SK-N-DZ (cell line): ENCODE results near the gene RESF1.
A peak's percentile ranks its signal among the peaks of the same experiment; 100 is the strongest.

ENCODE experiments used
- DNase-seq: peaks from one replicate; pipeline ENCODE4 v3.0.0-alpha.2; 2015; ENCODE audit warnings: low spot score

Gene RESF1

DNA sequence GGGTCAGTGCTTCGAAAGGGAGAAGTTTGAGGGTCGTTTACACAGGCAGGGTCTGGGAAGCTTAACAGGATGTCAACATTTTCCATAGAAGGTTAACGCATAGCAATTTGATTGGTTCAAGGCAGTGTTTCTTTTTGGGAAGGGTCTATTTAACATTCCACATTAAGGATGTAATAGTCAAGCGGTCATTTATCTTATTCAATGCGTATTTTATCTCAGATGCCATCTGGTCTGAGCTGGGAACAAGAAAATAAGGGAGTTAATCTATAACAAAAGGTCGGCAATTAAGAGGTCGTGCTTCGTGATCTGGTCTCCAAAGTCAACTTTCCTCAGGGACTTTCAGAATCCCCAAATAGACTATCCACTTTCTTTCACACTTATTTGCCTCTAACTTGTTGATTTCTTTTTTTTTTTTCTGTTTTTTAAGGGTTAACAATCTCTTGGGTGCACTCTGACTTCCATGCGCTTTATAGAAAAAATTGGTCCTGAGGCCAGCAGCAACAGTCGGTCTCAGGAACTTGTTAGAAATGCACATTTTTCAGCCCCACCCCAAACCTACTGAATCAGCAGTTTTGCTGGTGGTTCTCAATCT is 550 bp upstream of the RESF1 start:
- DNase-seq: no peak

DNA sequence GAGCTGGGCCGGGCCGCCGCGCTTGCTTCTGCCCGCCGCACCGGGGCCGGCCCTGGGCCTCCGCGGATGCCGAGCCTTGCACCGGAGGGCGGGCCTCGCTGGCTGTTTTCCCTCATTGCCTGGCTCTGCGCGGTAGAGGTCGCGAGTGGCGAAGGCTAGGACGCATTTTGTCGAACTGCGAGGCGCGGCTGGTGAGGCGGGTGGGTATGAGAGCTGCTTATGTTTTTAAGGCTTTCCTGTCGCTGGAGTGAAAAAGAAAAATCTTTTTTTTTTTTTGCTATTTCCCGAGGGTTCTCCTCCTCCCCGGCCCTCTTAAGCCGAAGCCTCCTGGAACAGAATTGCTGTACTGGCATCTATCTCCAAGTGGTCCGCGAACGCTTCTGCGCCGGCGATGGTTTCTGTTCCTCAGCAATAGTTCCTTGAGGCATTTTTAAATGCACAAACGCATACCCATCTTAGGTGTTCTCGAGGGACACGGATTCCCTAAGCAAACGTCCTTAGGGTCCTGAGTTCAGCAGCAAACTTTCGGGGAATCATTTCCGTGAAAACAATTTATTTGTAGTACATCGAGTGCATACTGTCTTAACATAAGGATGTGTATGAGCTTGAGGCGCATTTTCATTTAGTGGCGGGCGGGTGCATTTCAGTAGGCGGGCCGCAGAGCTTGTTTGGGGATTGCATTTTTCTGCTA is 631 bp downstream of the RESF1 start:
- DNase-seq: peak; percentile 67

DNA sequence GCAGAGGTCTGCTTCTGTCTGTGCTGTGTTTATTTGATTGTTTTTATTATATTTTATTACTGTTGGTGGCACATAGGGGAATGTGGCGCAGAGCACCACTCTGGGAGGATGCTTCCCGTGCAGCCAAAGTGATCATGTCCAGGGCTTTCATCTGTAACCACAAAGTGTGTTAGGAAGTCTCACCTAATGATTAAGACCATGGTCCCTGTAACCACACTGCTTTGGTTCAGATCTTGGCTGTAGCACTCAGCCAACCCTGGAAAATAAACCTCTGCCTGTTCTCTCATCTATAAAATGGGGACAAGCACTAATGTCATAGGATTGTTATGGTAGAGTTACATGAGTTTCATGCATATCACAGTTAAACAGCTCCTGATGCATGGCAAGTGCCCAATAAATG is 1.9 kb downstream of the RESF1 start:
- DNase-seq: no peak

DNA sequence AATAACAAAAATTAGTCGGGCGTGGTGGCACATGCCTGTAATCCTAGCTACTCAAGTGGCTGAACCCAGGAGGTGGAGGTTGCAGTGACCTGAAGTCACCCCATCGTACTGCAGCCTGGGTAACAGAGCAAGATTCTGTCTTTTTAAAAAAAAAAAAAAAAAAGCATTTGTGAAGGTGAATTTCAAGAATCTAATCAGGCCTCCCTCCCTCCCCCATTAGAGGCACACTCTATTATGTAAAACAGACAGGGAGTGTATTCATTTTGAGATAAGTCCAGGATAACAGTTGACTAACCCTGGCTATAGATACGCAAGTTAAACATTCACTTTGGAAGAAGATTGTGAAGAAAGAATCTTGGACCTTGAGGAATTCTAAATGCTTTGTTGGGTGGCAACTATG is 2.9 kb downstream of the RESF1 start:
- DNase-seq: no peak

DNA sequence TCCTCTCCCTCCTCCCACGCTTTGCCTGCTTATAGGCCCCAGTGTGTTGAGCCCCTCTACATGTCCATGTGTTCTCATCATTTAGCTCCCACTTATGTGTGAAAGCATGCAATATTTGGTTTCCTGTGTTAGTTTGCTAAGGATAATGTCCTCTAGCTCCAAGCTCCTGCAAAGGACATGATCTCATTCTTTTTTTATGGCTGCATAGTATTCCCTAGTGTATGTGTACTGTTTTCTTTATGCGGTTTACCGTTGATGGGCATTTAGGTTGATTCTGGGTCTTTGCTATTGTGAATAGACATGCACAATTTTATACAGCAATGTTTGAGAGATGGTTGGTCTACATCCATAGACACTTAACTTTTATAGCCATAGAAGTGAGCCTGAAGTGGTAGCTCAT is 5.1 kb downstream of the RESF1 start:
- no peak for DNase-seq

DNA sequence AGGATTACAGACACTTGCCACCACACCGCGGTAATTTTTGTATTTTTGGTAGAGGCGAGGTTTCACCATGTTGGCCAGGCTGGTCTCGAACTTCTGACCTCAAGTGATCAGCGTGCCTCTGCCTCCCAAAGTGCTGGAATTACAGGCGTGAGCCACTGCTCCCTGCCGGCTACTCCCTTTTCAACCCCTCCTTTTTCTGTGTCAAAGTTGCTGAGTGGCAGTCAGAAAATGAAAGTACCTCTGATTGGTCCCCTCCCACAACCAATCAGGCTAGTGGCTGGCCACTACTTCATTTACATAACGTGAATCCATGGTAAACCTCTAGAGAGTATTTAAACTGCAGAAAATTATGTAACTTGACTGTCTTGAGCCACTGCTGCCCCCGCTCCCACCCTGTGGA is 5.9 kb downstream of the RESF1 start:
- DNase-seq: no peak

DNA sequence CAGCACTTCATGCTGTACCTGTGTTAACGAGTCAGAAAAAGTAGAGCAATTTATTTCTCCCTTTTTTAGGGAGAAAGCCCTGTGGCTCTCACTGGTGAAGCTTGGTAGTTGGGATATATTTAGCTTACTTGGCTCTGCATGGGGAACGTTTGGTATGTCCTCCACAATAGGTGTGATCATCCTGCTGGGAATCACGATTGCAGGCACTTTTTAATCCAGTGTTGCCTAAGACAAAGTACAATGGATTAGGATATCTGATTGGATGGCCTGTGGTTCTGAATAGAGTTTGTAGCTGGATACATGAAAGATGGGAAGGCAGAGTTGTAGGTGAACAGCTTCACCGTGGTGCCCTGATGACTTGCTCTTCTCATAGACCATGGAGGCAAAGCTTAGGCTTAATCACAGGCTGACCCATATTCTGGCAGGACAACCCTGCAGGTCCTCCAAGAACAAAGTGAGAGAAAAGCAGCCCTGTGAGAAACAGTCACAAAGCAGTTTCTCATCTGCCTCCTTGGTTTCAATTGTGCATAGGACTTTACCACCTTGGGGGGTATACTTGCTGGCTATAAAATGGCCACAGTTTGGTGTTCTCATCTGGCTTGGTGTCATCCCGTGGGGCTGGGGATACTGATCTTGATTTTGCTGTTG is 7.5 kb downstream of the RESF1 start:
- DNase-seq: no peak

DNA sequence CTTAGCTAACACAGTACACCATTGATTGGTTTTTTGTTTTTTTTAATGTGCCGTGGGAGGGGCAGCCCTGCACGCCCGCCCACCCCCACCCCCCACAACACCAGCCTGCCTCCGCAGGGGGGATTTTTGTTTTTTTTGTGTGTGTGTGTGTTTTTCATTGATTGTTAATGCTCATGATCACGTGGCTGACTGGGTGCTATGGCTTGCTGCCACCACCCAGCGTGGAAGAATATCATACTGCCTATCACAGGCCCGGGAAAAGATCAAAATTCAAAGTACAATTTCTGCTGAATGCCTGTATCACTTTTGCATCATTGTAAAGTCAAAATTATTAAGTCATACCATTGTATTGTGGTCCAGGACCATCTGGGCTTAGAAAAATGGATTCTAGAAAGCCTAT is 8.3 kb downstream of the RESF1 start:
- DNase-seq: no peak

DNA sequence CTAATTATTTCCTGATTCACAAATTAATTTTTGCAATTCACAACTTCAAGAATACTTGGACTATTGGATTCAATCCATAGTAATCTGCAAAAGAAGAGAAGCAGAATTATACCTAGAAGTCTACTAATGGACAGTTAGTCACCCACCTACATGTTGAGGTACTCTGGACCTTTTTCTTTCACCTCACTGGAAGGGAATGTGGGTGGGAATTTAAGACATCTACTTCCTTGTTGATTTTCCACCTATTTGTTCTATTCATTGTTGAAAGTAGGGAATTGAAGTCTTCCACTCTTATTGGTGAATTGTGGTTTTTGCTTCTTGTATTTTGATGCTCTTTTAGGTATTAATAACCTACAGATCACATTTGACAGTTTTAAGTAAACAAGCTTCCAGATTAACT is 11.0 kb downstream of the RESF1 start:
- no peak for DNase-seq

DNA sequence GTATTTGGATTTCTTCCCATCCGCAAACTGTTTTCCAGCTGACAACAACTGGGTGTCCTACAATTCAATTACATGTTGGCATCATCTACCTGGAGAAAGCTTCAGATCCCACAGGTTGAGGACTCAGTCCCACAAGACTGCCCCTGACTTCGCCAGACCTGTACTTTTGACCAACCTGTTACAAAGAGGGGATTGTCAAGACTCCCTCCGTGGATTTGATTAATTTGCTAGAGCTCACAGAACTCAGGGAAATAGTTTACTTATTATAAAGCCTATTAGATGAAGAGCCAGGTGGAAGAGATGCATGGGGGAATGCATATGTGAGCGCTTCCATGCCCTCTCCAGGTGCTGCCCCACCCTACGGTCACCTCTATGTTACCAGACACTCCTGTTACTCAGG is 14.6 kb downstream of the RESF1 start:
- no peak for DNase-seq

DNA sequence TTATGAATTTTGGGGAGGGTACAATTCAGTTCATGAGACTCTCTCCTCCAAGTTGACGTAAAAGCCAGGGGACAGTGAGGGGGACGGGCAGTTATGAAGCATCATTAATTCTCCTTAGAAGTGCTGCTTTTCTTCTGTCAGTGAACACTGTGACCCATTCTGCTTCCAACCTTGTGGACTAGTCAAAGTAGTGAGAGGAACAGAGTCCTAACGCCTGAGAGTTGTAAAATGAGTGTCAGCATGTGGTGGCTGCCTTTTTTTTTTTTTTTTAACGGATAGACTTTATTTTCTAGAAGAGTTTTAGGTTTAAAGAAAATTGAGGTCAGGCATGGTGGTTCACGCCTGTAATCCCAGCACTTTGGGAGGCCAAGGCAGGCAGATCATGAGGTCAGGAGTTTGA is 15.5 kb downstream of the RESF1 start:
- DNase-seq: no peak

DNA sequence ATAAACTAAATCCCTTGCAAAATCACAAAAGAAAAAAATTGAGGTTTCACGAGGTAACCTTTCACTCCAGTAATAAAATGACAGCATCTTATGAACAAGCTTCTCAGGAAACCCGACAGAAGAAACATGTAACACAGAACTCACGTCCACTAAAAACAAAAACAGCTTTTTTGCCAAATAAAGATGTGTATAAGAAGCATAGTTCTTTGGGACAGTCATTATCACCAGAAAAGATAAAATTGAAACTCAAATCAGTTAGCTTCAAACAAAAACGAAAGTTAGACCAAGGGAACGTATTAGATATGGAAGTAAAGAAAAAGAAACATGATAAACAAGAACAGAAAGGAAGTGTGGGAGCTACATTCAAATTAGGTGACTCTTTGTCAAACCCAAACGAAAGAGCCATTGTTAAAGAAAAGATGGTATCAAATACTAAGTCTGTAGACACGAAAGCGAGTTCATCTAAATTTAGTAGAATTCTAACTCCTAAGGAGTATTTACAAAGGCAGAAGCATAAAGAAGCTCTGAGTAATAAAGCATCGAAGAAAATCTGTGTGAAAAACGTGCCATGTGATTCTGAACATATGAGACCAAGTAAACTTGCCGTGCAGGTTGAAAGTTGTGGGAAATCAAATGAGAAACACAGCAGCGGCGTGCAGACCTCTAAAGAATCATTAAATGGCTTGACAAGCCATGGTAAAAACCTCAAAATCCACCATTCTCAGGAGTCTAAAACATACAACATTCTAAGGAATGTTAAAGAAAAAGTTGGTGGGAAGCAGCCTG is 25.8 kb downstream of the RESF1 start:
- DNase-seq: no peak

DNA sequence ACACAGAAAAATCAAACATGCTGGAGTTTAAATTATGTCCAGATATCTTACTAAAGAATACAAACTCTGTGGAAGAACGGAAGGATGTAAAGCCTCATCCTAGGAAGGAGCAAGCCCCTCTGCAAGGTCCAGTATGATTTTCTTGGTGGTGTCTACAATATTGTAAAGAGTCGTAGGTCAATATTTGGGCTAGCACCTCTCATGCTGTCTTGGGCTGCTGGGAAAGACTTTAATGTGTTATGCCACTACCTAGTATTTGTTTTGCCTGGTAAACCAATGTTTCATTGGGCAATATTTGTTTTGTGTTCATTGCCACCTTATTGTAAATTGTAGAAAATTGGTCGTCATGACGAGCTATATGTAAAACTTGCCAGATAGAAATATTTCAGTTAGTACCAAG is 26.6 kb downstream of the RESF1 start:
- no peak for DNase-seq

DNA sequence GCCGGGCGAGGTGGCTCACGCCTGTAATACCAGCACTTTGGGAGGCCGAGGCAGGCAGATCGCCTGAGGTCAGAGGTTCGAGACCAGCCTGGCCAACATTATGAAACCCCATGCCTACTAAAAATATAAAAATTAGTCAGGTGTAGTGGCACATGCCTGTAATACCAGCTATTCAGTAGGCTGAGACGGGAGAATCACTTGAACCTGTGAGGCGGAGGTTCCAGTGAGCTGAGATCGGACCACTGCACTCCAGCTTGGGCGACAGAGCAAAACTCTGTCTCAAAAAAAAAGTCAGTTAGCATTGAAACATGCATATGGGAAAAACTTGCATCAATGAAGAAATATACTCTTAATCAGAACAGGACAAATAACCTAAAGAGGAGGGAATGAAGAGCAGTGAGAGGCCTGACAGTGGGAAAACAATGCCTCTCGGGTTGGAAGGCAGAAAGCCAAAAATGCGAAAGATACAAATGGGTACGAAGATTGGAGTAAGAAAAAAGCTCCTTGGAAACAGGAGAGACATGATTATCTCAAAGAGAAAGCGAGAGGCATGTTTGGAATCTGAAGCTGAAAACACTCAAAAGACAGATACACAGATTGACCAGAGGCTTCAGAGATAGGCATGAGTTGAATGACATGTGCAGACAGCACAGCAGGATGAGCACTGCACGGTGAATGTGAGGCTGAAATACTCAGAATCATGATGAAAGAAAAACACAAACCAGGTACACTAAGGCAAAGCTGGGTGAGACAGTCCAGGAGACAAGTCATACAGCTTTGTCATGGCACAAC is 30.6 kb downstream of the RESF1 start:
- no peak for DNase-seq

DNA sequence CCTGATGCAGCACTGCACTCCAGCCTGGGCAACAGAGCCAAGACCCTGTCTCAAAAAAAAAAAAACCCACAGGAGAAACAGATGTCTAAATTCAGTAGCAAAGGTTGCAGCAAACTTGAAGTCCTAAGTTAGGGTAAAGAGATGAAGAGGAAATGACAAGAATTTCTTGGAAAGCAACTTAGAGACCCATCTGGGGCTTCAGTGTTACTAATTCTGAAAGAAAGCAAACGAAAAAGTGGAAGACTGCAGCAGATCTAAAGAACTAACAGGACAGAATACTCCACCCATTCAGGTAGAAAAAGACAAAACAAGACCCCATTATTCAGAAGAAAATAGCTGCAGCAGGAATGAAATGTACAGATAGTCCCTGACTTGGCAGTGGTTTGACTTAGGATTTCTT is 31.9 kb downstream of the RESF1 start:
- no peak for DNase-seq

DNA sequence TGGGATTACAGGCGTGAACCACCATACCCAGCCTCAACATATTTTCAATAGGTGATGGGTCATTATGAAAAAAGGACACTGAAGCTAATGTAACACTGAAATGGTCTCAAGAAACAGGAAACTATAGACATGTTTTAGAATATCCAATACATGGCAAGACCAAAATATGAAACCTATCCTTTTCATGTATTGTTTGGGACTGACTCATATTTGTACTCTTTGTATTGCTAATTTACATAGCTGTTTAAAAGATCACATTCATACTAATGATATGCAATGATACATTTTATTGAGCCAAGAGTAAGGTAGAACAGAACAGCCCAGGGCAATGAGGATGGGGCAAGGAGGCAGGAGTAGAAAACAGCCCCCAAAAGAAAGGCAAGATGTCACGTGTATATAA is 32.6 kb downstream of the RESF1 start:
- DNase-seq: no peak

DNA sequence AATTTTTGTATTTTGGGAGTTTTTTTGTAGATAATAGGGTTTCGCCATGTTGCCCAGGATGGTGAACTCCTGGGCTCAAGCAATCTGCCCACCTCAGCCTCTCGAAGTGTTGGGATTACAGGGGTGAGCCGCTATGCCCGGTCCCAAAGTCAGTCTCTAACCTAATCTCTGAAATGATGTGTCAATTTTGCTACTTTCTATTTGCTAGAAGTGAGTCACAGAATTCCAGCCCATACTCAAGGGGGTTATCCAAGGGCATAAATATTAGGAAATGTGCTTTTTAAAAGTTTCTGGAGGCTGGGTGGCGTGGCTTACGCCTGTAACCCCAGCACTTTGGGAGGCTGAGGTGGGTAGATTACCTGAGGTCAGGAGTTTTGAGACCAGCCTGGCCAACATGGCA is 40.5 kb downstream of the RESF1 start:
- DNase-seq: no peak

DNA sequence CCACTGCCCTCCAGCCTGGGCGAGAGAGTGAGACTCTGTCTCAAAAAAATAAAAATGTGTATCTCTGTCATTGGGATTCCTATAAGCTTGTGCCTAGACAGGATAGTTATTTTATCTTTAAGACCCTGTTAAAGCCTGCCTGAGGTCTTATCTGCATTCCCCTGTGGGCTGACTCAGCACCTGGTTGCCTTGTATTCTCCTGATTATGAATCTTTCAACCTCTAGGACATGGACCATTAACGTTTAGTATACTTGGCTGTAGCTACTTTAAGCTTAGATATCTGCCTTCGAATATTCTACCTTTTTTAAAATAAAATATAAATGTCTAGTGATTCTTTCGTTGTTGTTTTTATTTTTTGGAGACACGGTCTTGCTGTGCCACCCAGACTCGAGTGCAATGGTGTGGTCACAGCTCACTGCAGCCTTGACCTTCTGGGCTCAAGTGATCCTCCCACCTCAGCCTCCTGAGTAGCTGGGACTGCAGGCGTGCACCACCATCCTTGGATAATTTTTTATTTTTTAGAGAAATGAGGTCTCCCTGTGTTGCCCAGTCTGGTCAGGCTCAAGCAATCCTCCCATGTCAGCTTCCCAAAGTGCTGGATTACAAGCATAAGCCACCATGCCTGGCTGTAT is 41.3 kb downstream of the RESF1 start:
- DNase-seq: no peak

DNA sequence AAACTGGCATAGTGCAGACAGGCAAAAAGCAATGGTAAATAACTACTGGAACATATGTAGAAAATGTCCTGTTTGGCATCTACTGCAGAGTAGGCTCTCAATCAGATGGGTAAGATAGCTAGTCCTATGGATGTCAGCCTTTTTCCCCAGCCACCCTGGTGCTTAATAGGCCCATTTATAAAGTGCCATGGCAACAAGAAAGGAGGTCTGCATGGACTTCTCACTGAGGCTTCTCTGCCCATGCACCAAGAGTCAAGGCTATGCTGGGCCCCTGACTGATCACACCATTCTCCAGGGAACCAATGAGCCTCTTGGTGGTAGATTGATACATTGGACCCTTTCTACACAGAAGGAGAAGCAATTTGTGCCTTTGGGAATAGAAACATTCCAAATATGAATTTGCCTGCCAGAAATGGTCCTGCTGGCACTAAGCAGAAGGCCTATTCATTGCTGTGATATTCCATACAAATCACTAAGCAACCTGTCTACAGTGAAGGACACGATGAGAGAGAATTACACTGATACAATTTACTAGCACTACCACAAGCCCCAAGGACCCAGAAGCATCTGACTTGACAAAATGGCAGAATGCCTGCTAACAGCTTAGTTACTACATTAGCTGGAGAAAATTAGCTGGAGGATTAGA is 43.8 kb downstream of the RESF1 start:
- DNase-seq: no peak

DNA sequence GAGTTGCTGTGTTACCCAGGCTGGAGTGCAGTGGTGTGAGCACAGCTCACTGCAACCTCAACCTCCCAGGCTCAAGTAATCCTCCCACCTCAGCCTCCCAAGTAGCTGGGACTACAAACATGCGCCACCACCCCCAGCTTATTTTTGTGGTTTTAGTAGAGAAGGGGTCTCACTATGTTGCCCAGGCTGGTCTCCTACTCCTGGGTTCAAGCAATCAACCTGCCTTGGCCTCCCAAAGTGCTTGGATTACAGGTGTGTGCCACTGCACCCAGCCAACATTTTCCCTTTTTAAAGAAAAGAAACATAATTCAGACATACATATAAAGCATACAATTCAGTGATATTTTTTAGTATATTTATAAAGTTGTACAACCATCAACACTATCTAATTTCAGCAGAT is 44.4 kb downstream of the RESF1 start:
- DNase-seq: no peak
